GM12878 (cell line): ENCODE measurements around the gene FRMPD2. TPM values are rescaled to one million over a fixed set of nuclear protein-coding genes. Genes with fewer than 3 reads are reported as not detected.

Experiments
- ATF3 ChIP-seq: IDR thresholded peaks from 2 replicates; pipeline ENCODE4 v1.6.1; 2011; ENCODE audit warnings: low read depth, mild to moderate bottlenecking, low read length, moderate library complexity, borderline replicate concordance; ENCODE audit errors: extremely low read depth
- CBX5 ChIP-seq: sonication (generic); IDR thresholded peaks from 2 replicates; pipeline ENCODE4 v1.6.1; 2016; ENCODE audit warnings: low read depth, moderate library complexity, mild to moderate bottlenecking, inconsistent platforms
- CEBPZ ChIP-seq: fragments of 150-350 bp; IDR thresholded peaks from 2 replicates; pipeline ENCODE4 v1.6.1; 2016; ENCODE audit warnings: low read depth, low read length
- CHD1 ChIP-seq: IDR thresholded peaks from 2 replicates; pipeline ENCODE4 v1.6.1; 2012; ENCODE audit warnings: low read depth, low read length, improper control_type of control experiment
- DPF2 ChIP-seq: fragments of 450-650 bp; IDR thresholded peaks from 2 replicates; pipeline ENCODE4 v1.6.1; 2017; ENCODE audit warnings: mild to moderate bottlenecking
- E4F1 ChIP-seq: fragments of 450-650 bp; IDR thresholded peaks from 2 replicates; pipeline ENCODE4 v1.6.1; 2018; ENCODE audit warnings: borderline replicate concordance, mild to moderate bottlenecking; ENCODE audit not compliant: partially characterized antibody
- IKZF2 ChIP-seq, 2 experiments: fragments of 450-650 bp; IDR thresholded peaks; 2 replicates each; pipeline ENCODE4 v1.6.1; 2017; ENCODE audit warnings: mild to moderate bottlenecking in 2 of 2, moderate library complexity in 2 of 2
- LARP7 ChIP-seq: fragments of 450-650 bp; IDR thresholded peaks from 2 replicates; pipeline ENCODE4 v1.6.1; 2017; ENCODE audit warnings: mild to moderate bottlenecking
- RAD21 ChIP-seq: IDR thresholded peaks from 2 replicates; pipeline ENCODE4 v1.6.1; 2011; ENCODE audit warnings: mild to moderate bottlenecking, low read depth, low read length, moderate library complexity; ENCODE audit not compliant: insufficient read depth
- RCOR1 ChIP-seq: conservative IDR thresholded peaks from 2 replicates; pipeline ENCODE4 v1.6.1; 2012; ENCODE audit warnings: low read depth, low read length, improper control_type of control experiment
- SIN3A ChIP-seq: IDR thresholded peaks from 2 replicates; pipeline ENCODE4 v1.6.1; 2012; ENCODE audit warnings: low read depth, low read length, improper control_type of control experiment
- SMAD5 ChIP-seq: IDR thresholded peaks from 2 replicates; pipeline ENCODE4 v1.6.1; 2016; ENCODE audit warnings: antibody characterized with exemption, low read depth
- polyA plus RNA-seq, 11 experiments: library from polyadenylated mRNA; depleted of rRNA in 4 of 11; unstranded in 6 of 11; stranded (reverse) in 5 of 11; fragments of >200 nt; fragmentation: Nextera tagmentation in 4 of 11; fragmentation: Illumina TruSeq in 1 of 11; extraction: Ambion mirVana in 4 of 11; extraction: Trizol in 1 of 11; gene quantifications; 1 replicate in 1 of 11; 2 replicates in 10 of 11; pipeline versions ENCODE4 v1.2.1 to v1.2.3, GENCODE V29; 2011 to 2016; ENCODE audit warnings: inconsistent platforms in 2 of 11, missing spikeins in 2 of 11, low read depth in 1 of 11
- total RNA-seq, 4 experiments: library from RNA; depleted of rRNA in 3 of 4; stranded (reverse); fragments of >200 nt in 3 of 4; fragmentation: Illumina TruSeq in 1 of 4; extraction: Trizol in 1 of 4; gene quantifications; 2 replicates each; pipeline versions ENCODE4 v1.2.1 to v1.2.3, GENCODE V29; 2013 to 2021

The FRMPD2 gene
- total and polyA plus RNA-seq, 10 of the 15 experiments (the other 5 are each of a cell fraction or from before 2014, with no cell fraction given): 0.38 to 5.7 (median 1.4) TPM

GRCh38 chr10:48210391-48210790, 64.1 kb downstream of the FRMPD2 start (continued):
- TF ChIP-seq ATF3 (no peak), LARP7 (no peak), DPF2 (no peak), CEBPZ (no peak), E4F1 (no peak), CHD1 (no peak), CBX5 (no peak), SIN3A (no peak), RAD21 (no peak), IKZF2 (IDR thresholded peaks at IDR 0.05) (no peak), RCOR1 (no peak), SMAD5 (no peak)
